MM.1S (cell line): Measurements from ENCODE around the gene MMUT.
"Not testable (repeated sequence)": the region's sequence is repeated elsewhere in the genome, so short reads cannot be mapped to it uniquely, and the experiment has no call there.

ENCODE experiments used
- DNase-seq: peaks from one replicate; pipeline ENCODE4 v3.0.0-alpha.2; 2015
- H2AFZ ChIP-seq: fragments of 300-600 bp; sonication (generic); 2 replicates; pipeline ENCODE4 v1.6.0; 2016; ENCODE audit warnings: antibody characterized with exemption, low read length
- H3F3A ChIP-seq: fragments of 300-600 bp; sonication (generic); 2 replicates; pipeline ENCODE4 v1.6.1; 2016; ENCODE audit warnings: mild to moderate bottlenecking, antibody characterized with exemption, low read length, moderate library complexity, mixed read lengths; ENCODE audit not compliant: insufficient read depth
- H3K27ac ChIP-seq: fragments of 300-600 bp; sonication (generic); 2 replicates; pipeline ENCODE4 v1.5.1; 2016; ENCODE audit warnings: mild to moderate bottlenecking, low read length
- H3K27me3 ChIP-seq: fragments of 300-600 bp; sonication (generic); replicated peaks from 2 replicates; pipeline ENCODE4 v1.6.0; 2016; ENCODE audit warnings: low read length; ENCODE audit not compliant: insufficient read depth
- H3K36me3 ChIP-seq: fragments of 300-600 bp; sonication (generic); replicated peaks from 2 replicates; pipeline ENCODE4 v1.6.1; 2016; ENCODE audit warnings: mild to moderate bottlenecking, low read length, mixed read lengths; ENCODE audit not compliant: insufficient read depth
- H3K4me1 ChIP-seq: fragments of 300-600 bp; sonication (generic); 2 replicates; pipeline ENCODE4 v1.6.1; 2016; ENCODE audit warnings: low read length, mixed read lengths
- H3K4me2 ChIP-seq: fragments of 300-600 bp; sonication (generic); 2 replicates; pipeline ENCODE4 v1.6.0; 2016; ENCODE audit warnings: low read depth, low read length
- H3K4me3 ChIP-seq: fragments of 300-600 bp; sonication (generic); 2 replicates; pipeline ENCODE4 v1.5.1; 2016; ENCODE audit warnings: low read length, mixed read lengths
- H3K79me2 ChIP-seq: fragments of 300-600 bp; sonication (generic); 2 replicates; pipeline ENCODE4 v1.6.1; 2016; ENCODE audit warnings: mixed run types, low read length, mixed read lengths
- H3K9ac ChIP-seq: fragments of 300-600 bp; sonication (generic); 2 replicates; pipeline ENCODE4 v1.6.1; 2016; ENCODE audit warnings: low read length, mixed read lengths
- H3K9me2 ChIP-seq: fragments of 300-600 bp; sonication (generic); replicated peaks from 2 replicates; pipeline ENCODE4 v1.6.1; 2016; ENCODE audit warnings: mild to moderate bottlenecking, low read length, mixed read lengths; ENCODE audit not compliant: insufficient read depth
- H3K9me3 ChIP-seq: fragments of 300-600 bp; sonication (generic); replicated peaks from 2 replicates; pipeline ENCODE4 v1.6.1; 2016; ENCODE audit warnings: mild to moderate bottlenecking, low read length, mixed read lengths; ENCODE audit not compliant: insufficient read depth
- H4K20me1 ChIP-seq: fragments of 300-600 bp; sonication (generic); 2 replicates; pipeline ENCODE4 v1.6.1; 2016; ENCODE audit warnings: mild to moderate bottlenecking, low read length, moderate library complexity, mixed read lengths; ENCODE audit not compliant: insufficient read depth
- EZH2 ChIP-seq: fragments of 300-600 bp; sonication (generic); optimal IDR thresholded peaks from 2 replicates; pipeline ENCODE3; 2017; ENCODE audit warnings: low read depth, mild to moderate bottlenecking, antibody characterized with exemption, low read length, mixed read lengths
- EZH2phosphoT487 ChIP-seq: fragments of 300-600 bp; sonication (generic); IDR thresholded peaks from 2 replicates; pipeline ENCODE4 v1.6.1; 2018; ENCODE audit warnings: antibody characterized with exemption, low read length
- TF ChIP-seq, protein P1 (sequence below): fragments of 300-600 bp; sonication (generic); IDR thresholded peaks from 2 replicates; pipeline ENCODE4 v1.5.1; 2016; ENCODE audit warnings: antibody characterized with exemption, low read length, mixed read lengths

MMUT gene

DNA sequence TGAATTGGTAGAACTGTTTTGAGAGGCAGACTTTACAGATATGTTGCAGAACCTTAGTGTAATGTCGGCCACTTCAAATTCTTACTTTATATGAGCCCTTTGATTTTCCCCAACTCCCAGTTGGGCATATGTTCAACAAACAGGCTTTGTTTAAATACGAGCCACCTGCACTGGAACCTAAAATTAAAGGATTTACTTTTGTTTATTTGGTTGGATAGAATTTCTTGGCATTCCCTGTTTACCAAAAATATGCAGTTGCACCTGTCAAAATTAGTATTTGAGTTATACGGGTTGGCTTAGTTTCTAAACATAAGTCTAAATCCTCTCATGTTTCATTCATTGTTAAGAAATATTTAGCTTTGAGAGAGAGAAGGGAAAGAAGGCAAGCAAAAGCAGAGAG, 34.3 kb upstream of the MMUT start:
- Histone ChIP-seq H3K79me2 (no peaks in the 10 kb centered on the region), H3F3A (no peaks in the 10 kb centered on the region), H3K9me3 (no peaks in the 10 kb centered on the region), H3K4me1 (no peaks in the 10 kb centered on the region), H3K27me3 (no peaks in the 10 kb centered on the region), H3K9me2 (no peaks in the 10 kb centered on the region), H3K9ac (no peak overlapping the region), H3K27ac (no peak overlapping the region), H4K20me1 (no peaks in the 10 kb centered on the region), H3K36me3 (no peaks in the 10 kb centered on the region; the same call in 1 of the 2 replicates), H2AFZ (no peak overlapping the region), H3K4me3 (no peak overlapping the region), H3K4me2 (no peak overlapping the region)
- no peak for DNase-seq
- TF ChIP-seq, protein P1, sequence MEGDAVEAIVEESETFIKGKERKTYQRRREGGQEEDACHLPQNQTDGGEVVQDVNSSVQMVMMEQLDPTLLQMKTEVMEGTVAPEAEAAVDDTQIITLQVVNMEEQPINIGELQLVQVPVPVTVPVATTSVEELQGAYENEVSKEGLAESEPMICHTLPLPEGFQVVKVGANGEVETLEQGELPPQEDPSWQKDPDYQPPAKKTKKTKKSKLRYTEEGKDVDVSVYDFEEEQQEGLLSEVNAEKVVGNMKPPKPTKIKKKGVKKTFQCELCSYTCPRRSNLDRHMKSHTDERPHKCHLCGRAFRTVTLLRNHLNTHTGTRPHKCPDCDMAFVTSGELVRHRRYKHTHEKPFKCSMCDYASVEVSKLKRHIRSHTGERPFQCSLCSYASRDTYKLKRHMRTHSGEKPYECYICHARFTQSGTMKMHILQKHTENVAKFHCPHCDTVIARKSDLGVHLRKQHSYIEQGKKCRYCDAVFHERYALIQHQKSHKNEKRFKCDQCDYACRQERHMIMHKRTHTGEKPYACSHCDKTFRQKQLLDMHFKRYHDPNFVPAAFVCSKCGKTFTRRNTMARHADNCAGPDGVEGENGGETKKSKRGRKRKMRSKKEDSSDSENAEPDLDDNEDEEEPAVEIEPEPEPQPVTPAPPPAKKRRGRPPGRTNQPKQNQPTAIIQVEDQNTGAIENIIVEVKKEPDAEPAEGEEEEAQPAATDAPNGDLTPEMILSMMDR: no peak
- TF ChIP-seq EZH2: no peak
- TF ChIP-seq EZH2phosphoT487: no peak

DNA sequence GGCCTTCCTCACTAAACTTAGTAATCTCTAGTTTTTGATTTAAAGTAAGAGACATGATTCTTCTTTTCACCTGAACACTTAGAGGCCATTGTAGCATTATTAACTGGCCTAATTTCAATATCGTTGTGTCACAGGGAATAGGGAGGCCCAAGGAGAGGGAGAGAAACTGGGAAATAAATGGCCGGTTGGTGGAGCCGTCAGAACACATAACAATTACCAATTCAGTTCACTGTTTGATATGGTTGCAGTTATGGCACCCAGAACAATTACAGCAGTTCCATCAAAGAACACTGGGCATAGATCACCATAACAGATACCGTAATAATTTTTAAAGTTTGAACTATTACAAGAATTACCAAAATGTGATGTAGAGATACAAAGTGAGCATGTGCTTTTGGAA, 27.6 kb upstream of the MMUT start:
- Histone ChIP-seq H3K79me2 (no peaks in the 10 kb centered on the region), H4K20me1 (no peaks in the 10 kb centered on the region), H3F3A (no peaks in the 10 kb centered on the region), H2AFZ (no peak overlapping the region), H3K4me1 (no peaks in the 10 kb centered on the region), H3K4me3 (no peak overlapping the region), H3K36me3 (no peaks in the 10 kb centered on the region; the same call in 1 of the 2 replicates), H3K9me3 (no peaks in the 10 kb centered on the region), H3K27ac (no peak overlapping the region), H3K9me2 (no peaks in the 10 kb centered on the region), H3K27me3 (no peaks in the 10 kb centered on the region), H3K9ac (no peak overlapping the region), H3K4me2 (no peak overlapping the region)
- DNase-seq: no peak
- TF ChIP-seq, protein P1: no peak
- TF ChIP-seq EZH2phosphoT487: no peak
- no peak for TF ChIP-seq EZH2

DNA sequence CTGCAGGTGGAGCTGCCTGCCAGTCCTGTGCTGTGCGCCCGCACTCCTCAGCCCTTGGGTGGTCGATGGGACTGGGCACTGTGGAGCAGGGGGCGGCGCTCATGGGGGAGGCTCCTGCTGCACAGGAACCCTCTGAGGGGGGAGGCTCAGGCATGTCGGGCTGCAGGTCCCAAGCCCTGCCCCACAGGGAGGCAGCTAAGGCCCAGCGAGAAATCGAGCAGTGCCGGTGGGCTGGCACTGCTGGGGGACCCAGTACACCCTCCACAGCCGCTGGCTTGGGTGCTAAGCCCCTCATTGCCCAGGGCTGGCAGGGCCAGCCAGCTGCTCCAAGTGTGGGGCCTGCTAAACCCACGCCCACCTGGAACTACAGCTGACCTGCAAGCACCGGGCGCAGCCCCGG, 20.3 kb upstream of the MMUT start:
- not testable (repeated sequence) for H3K27ac ChIP-seq, H2AFZ ChIP-seq, H3K4me1 ChIP-seq, H3K27me3 ChIP-seq, H3K4me2 ChIP-seq, H3K4me3 ChIP-seq, H3K79me2 ChIP-seq, H3K36me3 ChIP-seq, H3F3A ChIP-seq, H3K9me2 ChIP-seq, H3K9ac ChIP-seq, H3K9me3 ChIP-seq, DNase-seq, H4K20me1 ChIP-seq

DNA sequence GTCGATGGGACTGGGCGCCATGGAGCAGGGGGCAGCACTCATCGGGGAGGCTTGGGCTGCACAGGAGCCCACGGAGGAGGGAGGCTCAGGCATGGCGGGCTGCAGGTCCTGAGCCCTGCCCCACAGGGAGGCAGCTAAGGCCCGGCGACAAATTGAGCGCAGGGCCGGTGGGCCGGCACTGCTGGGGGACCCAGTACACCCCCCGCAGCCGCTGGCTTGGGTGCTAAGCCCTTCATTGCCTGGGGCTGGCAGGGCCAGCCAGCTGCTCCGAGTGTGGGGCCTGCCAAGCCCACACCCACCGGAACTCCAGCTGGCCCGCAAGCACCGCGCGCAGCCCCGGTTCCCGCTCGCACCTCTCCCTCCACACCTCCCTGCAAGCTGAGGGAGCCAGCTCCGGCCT, 18.8 kb upstream of the MMUT start:
- not testable (repeated sequence) for H3K9ac ChIP-seq, H4K20me1 ChIP-seq, H2AFZ ChIP-seq, H3F3A ChIP-seq, H3K9me3 ChIP-seq, H3K4me2 ChIP-seq, H3K27ac ChIP-seq, H3K79me2 ChIP-seq, H3K4me3 ChIP-seq, DNase-seq, H3K36me3 ChIP-seq, H3K4me1 ChIP-seq, H3K9me2 ChIP-seq, H3K27me3 ChIP-seq
